Fibroblast of pulmonary artery (primary cell): Measurements from ENCODE around the gene RGMA.

Experiments
- DNase-seq: peaks from one replicate; pipeline ENCODE4 v3.0.0-alpha.2; 2010; ENCODE audit warnings: low read depth
- H3K4me3 ChIP-seq: replicated peaks from 2 replicates; pipeline ENCODE4 v1.5.1; 2011; ENCODE audit warnings: low read depth, mild to moderate bottlenecking, control low read depth, low read length, moderate library complexity
- TF ChIP-seq, protein P1 (sequence below): IDR thresholded peaks from 2 replicates; pipeline ENCODE4 v1.5.1; 2011; ENCODE audit warnings: mild to moderate bottlenecking, control low read depth, low read length, inconsistent platforms; ENCODE audit errors: missing control alignments

Gene RGMA

DNA sequence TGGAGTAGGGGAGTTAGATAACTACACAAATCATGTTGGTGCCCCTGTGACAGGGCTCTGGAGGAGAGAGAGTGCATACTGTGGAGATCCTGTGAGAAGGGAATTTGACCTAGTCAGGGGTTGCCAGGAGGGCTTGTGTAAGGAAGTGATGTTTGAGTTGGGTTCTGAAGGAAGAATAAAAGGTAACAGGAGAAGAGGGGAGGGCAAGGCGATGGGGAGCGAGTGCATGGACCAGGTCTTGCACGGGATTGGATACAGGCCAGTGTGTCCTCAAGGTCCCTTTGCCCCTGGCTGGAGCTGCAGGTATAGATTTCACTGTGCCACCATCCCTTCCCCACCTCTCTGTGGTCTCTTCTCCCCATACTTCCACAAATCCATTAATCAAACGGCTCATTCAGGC lies 83.9 kb downstream of the RGMA start:
- no peak overlapping the region for H3K4me3 ChIP-seq
- TF ChIP-seq, protein P1, sequence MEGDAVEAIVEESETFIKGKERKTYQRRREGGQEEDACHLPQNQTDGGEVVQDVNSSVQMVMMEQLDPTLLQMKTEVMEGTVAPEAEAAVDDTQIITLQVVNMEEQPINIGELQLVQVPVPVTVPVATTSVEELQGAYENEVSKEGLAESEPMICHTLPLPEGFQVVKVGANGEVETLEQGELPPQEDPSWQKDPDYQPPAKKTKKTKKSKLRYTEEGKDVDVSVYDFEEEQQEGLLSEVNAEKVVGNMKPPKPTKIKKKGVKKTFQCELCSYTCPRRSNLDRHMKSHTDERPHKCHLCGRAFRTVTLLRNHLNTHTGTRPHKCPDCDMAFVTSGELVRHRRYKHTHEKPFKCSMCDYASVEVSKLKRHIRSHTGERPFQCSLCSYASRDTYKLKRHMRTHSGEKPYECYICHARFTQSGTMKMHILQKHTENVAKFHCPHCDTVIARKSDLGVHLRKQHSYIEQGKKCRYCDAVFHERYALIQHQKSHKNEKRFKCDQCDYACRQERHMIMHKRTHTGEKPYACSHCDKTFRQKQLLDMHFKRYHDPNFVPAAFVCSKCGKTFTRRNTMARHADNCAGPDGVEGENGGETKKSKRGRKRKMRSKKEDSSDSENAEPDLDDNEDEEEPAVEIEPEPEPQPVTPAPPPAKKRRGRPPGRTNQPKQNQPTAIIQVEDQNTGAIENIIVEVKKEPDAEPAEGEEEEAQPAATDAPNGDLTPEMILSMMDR = no peak
- no peak for DNase-seq

DNA sequence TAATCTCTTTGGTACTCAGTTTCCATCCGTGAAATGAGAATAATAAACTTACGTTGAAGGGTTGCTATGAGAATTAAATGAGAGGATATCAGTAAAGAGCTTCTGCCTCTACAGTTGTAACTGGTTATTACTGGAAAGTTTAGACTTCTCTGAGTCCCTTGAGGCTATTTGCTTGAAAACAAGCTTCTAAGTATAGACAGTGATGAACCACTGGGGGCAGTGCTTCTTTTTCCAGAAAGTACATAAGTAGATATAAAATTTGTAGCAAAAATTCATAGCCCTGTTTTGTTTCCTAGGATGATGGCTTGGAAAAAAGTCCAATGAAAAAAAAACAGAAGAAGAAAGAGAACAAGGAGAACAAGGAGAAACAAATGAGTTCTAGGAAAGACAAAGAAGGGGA lies 87.1 kb downstream of the RGMA start:
- TF ChIP-seq, protein P1 = no peak
- H3K4me3 ChIP-seq = no peak overlapping the region
- DNase-seq = peak; percentile 26

DNA sequence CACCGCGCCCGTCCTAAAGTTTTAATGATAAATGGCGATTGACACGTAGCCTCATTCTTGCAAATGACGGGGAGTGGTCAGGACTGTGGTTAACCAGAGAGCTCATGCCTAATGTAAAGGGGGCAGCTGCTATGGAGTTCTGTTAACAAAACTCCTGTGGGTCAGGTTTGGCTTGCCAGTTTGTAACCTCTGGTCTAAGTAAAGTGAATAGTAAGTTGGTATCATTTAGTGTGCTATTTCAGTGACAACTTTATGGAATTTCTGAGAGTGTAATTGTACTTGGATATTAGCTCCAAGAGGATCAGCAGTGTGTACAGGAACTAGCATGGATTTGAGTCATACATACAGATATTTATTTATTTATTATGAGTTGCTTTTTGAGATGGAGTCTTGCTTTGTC lies 87.9 kb downstream of the RGMA start:
- TF ChIP-seq, protein P1 = no peak
- no peak for DNase-seq
- no peak overlapping the region for H3K4me3 ChIP-seq

DNA sequence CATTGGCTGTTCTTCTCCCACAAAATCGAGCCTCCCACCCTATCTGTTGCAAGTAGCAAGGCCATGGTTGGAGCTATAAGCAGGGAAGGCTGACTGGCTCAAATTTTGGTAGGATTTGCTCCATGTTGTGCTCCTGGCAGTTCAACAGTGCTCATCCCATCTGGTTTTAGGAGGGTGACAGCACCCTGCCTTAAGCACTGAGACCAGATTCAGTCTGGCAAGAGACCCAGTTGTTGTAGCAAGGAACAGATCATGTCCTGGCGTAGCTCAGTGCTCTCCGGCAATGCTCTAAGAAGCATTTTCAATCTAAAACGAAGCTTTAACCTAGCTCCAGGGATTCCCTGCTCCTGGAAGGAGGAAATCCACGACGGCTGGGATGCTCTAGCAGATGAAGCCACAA lies 91.2 kb downstream of the RGMA start:
- TF ChIP-seq, protein P1 = no peak
- DNase-seq = no peak
- H3K4me3 ChIP-seq = no peak overlapping the region

DNA sequence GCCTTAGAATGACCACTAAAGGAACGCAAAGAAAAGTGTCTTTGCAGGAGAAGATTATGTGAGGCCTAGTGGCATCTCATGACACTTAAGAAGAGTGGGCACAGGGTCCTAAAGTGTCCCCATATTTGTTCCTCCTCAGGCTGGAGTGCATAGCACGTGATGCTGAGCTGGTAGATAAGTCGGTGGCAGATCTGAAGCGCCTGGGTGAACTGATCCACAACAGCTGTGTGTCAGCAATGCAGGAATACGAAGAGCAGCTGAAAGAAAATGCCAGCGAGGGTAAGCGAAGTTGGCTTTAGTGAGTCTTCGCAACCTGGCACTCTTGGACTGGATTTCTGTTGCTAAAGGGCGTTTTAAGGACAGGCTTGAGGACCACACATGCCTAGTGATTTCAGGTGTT lies 96.3 kb downstream of the RGMA start:
- TF ChIP-seq, protein P1 = no peak
- no peak for DNase-seq
- no peak overlapping the region for H3K4me3 ChIP-seq

DNA sequence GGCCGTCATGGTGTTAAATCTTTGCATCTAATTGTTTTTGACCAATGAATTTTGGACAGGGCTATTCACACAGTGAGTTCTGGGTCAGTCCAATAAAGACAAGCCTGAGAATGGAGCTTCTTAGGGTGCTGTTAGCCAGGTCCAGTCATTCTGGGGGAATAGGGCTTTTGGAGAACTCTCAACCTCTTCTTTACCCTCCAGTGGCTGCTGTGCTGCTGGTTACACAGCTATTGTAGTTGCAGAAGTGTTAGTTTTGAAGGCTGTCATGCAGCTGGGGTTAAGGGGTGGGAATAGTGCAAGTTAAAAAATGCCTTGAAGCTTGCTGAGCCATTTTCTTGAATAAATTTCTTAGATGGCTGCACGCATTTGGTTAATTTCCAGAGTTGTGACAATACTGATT lies 99.0 kb downstream of the RGMA start:
- TF ChIP-seq, protein P1 = no peak
- no peak overlapping the region for H3K4me3 ChIP-seq
- DNase-seq = no peak

DNA sequence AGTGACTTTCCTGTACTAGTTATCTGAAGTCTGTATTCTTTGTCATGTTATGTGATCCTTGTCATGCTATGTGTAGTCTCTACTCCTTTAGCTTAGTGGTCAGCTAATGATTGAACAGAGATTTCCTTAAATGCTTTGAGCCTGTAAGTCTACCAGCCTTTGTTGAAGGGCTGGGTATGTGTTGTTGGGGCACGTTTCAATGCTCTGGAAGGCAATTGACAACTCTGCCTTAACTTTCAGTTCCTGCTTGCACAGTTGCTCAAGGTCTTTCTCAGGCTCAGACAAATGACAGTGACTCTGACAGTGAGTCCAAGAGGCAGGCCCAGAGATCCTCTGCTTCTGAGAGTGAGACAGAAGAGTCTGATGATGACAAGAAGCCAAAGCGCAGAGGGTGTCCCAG lies 99.5 kb downstream of the RGMA start:
- no peak overlapping the region for H3K4me3 ChIP-seq
- TF ChIP-seq, protein P1 = no peak
- DNase-seq = no peak
